NCI-H1092 (cell line): Measurements from ENCODE around the gene FUT8.

Experiments
- DNase-seq: peaks from one replicate; lab custom pipeline; 2025; lab: John Stamatoyannopoulos, UW

FUT8 gene

GRCh38 chr14:65774041-65774440 is 361.5 kb downstream of the FUT8 start:
- no peak for DNase-seq

GRCh38 chr14:65776193-65776852 is 363.8 kb downstream of the FUT8 start:
- no peak for DNase-seq

GRCh38 chr14:65780566-65780965 is 368.0 kb downstream of the FUT8 start:
- DNase-seq = no peak

GRCh38 chr14:65783101-65783500 is 370.6 kb downstream of the FUT8 start:
- no peak for DNase-seq

- no peak for DNase-seq
These were observed 371.0 kb downstream of the FUT8 start for GRCh38 chr14:65783576-65783975.

GRCh38 chr14:65784574-65784973 is 372.0 kb downstream of the FUT8 start:
- DNase-seq = no peak

GRCh38 chr14:65787461-65787860 is 374.9 kb downstream of the FUT8 start:
- DNase-seq = no peak

GRCh38 chr14:65788876-65789275 is 376.3 kb downstream of the FUT8 start:
- no peak for DNase-seq

GRCh38 chr14:65789363-65789762 is 376.8 kb downstream of the FUT8 start:
- DNase-seq = no peak

GRCh38 chr14:65790172-65790815 is 377.8 kb downstream of the FUT8 start:
- no peak for DNase-seq

- no peak for DNase-seq
These were observed 378.9 kb downstream of the FUT8 start for GRCh38 chr14:65791191-65791981.

GRCh38 chr14:65792208-65792905 is 379.8 kb downstream of the FUT8 start:
- DNase-seq = no peak
